GM23248 (cell line): ENCODE results near the gene ZNF626.

Source experiments
- EZH2 ChIP-seq: fragments of 200-600 bp; sonication (generic); IDR thresholded peaks from 2 replicates; pipeline ENCODE4 v1.6.1; 2018; ENCODE audit warnings: antibody characterized with exemption, mild to moderate bottlenecking; ENCODE audit not compliant: insufficient read depth, poor library complexity, severe bottlenecking
- EZH2phosphoT487 ChIP-seq: fragments of 200-600 bp; sonication (generic); IDR thresholded peaks from 2 replicates; pipeline ENCODE4 v1.6.1; 2018; ENCODE audit warnings: antibody characterized with exemption, moderate library complexity, mild to moderate bottlenecking, low read depth; ENCODE audit not compliant: insufficient read depth

DNA sequence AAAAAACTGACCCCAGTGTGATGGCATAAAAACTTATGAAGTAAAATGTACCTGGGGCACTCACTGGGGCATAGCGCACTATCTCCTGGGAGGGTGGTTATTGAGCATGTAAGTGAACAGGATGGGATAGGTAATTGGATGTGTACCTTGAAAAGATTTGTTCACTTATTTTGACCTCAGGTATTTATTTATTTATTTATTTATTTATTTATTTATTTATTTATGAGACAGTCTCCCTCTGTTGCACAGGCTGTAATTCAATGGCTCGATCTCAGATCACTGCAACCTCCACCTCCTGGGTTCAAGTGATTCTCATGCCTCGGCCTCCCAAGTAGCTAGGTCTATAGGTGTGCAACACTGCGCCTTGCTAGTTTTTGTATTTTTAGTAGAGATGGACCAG is 5.9 kb upstream of the ZNF626 start:
- TF ChIP-seq EZH2phosphoT487: no peak
- no peak for TF ChIP-seq EZH2
